NOMO-1 treated with DMSO at 0.1 percent for 48 hours (cell line): ENCODE results near the gene POLR2F.

ENCODE experiments used
- DNase-seq: peaks from one replicate; lab custom pipeline; 2025; ENCODE audit not compliant: unreplicated experiment; lab: John Stamatoyannopoulos, UW

Gene POLR2F

GRCh38 chr22:37999640-38000272, 46.3 kb downstream of the POLR2F start:
- peak; percentile 6 for DNase-seq

- no peak for DNase-seq
These were observed 52.4 kb downstream of the POLR2F start for GRCh38 chr22:38005943-38006342.

- no peak for DNase-seq
These were observed 53.4 kb downstream of the POLR2F start for GRCh38 chr22:38006906-38007305.

GRCh38 chr22:38007330-38007902, 53.9 kb downstream of the POLR2F start:
- DNase-seq, result no peak

- no peak for DNase-seq
These were observed 55.7 kb downstream of the POLR2F start for GRCh38 chr22:38009000-38009806.

- DNase-seq, result no peak
These were observed 59.1 kb downstream of the POLR2F start for GRCh38 chr22:38012604-38013072.

DNA sequence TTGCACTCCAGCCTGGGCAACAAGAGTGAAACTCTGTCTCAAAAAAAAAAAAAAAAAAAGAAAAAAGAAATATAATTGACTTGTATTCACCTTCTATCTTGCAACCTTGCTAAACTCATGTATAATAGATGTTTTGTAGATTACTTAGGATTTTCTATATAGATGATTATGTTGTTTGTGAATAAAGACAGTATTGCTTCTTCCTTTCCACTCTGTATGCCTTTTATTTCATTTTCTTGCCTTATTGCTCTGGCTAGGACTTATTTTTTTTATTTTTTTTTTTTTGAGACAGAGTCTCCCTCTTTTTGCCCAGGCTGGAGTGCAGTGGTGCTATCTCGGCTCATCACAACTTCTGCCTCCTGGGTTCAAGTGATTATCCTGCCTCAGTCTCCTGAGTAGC, 60.6 kb downstream of the POLR2F start:
- DNase-seq, result no peak

- DNase-seq, result no peak
These were observed 63.0 kb downstream of the POLR2F start for GRCh38 chr22:38016182-38017151.

DNA sequence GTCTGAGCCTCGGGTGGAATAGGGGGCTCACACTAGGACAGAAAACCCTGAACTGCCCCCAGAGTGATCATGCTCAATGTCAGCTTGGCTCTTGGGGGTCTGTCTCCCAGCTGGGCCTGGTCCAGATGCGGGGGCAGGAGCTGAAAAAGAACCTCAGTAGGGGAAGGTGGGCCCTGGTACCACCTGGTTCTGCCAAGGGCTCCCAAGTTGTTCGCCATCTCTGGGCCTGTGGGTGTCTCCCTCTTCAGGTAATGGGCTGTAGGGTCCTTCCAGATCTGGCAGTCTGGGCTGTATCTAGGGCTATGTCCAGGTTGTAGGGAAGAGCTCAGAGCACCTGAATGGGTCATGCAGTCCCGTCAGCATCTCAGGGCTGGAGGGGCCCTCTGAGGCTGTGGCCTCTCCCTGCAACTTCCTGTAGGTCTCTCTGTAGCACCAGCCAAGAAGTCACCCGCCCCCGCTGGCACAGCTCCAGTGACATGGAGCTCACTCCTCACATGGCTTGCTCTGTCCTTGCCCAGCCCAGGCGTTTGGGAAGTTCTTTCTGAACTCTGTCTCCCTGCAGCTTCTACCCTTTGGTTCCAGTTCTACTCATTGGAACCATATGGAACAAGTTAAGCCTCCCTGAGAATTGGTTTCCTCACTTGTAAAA, 63.9 kb downstream of the POLR2F start:
- no peak for DNase-seq

DNA sequence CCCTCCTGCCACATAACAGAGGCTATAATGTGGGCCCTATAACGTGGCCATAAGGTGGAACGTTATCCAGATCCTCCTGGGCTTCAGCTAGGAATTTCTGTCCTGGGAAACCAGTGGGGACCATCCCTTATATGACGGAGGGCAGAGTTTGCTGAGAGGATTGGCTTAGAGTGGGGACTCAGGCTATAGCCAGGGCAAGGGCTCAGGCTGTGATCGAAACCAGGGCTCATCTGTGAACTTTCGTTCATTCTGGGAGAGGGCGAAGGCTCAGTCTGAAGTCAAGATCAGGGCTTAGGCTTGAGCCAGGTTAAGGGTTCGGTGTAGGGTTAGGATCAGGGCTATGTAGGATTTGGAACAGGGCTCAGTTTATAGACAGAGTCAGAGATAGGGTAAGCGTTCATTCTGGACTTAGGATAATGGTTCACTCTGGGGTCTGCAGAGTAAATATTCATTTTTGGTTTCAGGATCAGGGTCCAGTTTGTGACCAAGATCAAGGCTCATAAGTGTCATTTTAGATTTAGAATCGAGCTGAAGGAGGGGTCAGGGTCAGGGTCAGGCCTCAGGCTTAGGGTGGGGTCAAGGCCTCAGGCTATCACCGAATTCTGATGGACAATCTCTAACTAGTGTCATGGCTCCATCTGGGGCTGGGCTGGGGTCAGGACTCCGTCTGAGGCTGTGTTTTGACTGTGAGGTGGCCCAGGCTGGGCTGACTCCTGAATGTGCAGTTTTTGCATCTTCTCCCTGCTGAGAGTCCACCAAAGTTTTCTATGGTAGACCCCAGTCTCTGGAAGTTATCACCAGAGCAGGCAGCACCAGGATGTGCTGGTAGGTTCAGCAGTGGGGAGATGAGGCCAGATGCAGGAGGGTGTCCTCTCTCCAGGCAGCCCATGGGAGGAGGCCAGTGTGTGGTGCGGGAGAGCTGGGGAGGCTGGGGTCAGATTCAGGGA, 64.7 kb downstream of the POLR2F start:
- DNase-seq, result no peak
